Vein endothelial cell (primary cell): Measurements from ENCODE around the gene NUP85. TPM values are rescaled to one million over a fixed set of nuclear protein-coding genes. Genes with fewer than 3 reads are reported as not detected.

Source experiments
- total RNA-seq: library from RNA; depleted of rRNA; stranded (reverse); fragments of >200 nt; gene quantifications from 2 replicates; pipeline ENCODE4 v1.2.3, GENCODE V29; 2012

Gene NUP85, protein sequence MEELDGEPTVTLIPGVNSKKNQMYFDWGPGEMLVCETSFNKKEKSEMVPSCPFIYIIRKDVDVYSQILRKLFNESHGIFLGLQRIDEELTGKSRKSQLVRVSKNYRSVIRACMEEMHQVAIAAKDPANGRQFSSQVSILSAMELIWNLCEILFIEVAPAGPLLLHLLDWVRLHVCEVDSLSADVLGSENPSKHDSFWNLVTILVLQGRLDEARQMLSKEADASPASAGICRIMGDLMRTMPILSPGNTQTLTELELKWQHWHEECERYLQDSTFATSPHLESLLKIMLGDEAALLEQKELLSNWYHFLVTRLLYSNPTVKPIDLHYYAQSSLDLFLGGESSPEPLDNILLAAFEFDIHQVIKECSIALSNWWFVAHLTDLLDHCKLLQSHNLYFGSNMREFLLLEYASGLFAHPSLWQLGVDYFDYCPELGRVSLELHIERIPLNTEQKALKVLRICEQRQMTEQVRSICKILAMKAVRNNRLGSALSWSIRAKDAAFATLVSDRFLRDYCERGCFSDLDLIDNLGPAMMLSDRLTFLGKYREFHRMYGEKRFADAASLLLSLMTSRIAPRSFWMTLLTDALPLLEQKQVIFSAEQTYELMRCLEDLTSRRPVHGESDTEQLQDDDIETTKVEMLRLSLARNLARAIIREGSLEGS
- total RNA-seq, result 39.8 and 59.0 TPM in 2 replicates

DNA sequence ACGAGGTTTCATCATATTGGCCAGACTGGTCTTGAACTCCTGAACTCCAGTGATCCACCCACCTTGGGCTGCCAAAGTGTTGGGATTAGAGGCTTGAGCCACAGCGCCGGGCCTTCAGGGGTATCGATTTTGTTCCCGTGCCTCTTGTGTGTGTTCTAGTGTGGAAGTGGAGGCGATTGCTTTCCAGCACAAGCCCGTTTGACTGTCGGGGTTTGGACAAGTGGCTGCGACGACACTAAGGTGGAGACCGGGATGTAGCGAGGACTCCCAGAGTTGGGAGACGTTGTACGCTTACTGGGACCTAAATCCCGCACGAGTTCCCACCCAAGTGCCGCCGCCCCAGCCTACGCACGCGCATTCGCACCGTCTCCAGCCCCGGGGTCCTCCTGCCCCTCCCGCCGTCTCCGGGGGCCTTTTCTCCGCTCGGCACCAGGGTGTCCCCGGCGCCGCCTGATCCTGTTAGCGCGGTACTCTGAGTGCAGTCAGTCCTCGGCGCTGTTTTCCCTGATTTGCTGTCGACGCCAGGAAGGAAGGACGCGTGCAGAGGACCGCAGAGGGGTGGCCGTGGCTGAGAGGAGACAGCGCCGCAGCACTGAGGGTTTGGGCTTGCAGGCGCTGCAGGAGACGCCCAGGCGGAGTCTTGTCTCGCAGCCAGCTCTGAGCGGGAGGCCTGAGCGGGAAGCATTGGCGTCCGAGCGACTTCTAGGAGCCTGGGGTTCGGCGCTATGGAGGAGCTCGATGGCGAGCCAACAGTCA lies at the start of gene NUP85:
NUP85 (plus strand) TSS at position 643 of the 756 bp plus-strand sequence; CDS start at position 726, 83 bp downstream.

DNA sequence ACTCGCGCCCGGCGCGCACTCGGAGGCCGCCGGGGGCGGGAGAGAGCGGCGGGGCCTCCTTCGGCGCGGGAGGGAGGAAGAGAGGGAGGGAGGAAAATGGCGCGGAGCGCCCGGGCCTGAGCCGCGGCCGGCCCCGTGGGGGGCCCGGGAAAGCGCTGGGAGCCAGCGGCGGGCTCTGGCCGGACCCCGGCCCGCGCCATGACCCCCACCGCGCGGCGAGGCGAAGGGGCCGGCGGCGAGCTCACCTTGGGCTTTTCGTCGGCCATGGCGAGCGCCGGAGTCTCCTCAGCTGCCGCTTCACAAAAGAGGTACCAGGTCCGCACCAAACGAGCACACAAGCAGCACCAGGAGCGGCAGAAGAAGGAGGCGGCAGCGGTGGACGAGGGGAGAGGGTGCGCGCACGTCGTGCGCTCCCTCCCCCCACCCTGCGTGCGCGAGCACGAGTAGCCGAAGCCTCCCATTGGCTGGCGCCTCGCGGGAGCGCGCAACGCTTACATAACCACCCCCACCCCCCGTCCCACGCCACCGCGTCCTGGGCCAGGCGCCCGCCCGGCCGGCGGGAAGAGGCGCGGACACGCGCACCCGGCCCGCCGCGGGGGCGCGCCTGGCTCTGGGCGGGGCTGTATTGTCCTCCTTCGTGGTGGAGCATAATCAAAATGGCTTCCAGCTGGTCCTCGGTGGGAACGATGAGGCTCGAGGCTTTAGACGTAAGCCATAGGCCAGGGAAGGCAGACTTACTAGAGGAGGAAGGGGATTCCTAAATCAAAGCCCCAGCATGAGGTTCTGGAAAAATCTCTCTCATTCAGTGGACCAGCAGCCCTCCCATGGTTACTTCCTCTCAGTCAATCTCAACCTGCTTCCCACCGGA lies 22.7 kb upstream of the NUP85 start, which contains the start of gene SUMO2:
SUMO2 (minus strand) TSS at position 391 of the 868 bp plus-strand sequence; CDS start at position 266, 125 bp downstream.

DNA sequence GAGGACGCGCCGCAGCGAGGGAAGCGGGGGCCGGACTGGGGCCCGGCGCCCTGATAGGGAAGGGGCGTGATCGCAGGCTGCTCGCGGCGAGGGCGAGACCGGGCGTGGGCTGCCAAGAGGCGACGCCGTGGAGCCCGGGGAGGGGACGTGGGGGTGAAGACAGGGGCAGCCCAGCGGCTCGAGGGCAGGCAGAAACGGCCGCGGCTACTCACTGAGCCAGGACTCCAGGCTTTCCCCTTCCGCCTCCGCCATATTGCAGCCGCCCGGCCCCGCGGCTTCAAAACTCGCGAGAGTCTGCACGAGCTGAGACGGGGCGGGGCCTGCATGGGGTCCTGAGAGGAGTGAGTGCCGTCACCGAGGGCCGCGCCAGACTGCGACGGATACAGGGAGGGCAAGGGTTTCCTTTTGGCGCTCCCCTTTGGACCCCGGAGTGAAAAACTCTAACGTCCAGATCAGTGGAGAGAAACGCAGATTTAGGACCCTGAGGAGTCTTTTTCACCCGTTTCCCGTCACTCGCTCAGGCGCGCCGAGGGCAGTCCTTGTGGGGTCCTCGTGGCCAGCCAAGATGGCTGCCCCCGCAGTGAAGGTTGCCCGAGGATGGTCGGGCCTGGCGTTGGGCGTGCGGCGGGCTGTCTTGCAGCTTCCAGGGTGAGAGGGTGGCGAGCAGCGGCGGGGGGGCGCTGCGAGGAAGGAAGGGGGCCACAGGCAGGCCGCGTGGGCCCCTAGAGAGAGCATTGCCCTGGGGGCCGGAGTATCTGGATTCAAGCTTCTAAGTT lies 56.0 kb downstream of the NUP85 start, which contains the start of the genes GGA3 and MRPS7:
GGA3 (minus strand) TSS at position 271 of the 776 bp plus-strand sequence; CDS start at position 252, 19 bp downstream.
MRPS7 (plus strand) TSS at position 544 of the 776 bp plus-strand sequence; CDS start at position 566, 22 bp downstream.

DNA sequence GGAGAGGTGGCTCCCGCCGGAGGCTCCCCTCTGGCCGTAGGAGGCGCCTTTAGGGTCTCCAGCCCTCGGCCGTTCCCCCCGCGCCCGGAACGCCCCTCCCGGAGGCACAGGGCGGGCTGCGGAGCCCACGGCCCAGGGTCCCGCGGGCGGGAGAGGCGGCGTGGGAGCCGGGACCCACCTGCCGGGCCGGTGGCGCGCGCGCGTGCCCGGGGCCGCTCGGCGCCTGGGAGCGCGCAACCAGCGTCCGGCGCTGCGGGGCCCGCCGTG lies 65.4 kb downstream of the NUP85 start, which contains the start of gene MIF4GD:
MIF4GD (minus strand) TSS at position 266 of the 267 bp plus-strand sequence. CDS start 1,036 bp downstream, outside the sequence.

Other genes starting within 250 kb of the NUP85 start
- gene HID1, start 232.9 kb upstream of the NUP85 start, total RNA-seq, result 38.4 and 39.8 TPM in 2 replicates
- 26.1 and 27.1 TPM in 2 replicates for gene CDR2L, start 218.0 kb upstream of the NUP85 start, total RNA-seq
- gene MRPL58, start 193.0 kb upstream of the NUP85 start, total RNA-seq, result 27.8 and 36.3 TPM in 2 replicates
- gene ATP5PD, start 158.7 kb upstream of the NUP85 start, total RNA-seq, result 221 and 231 TPM in 2 replicates
- gene KCTD2, start 158.5 kb upstream of the NUP85 start, total RNA-seq, result 17.3 and 19.7 TPM in 2 replicates
- gene SLC16A5, start 117.7 kb upstream of the NUP85 start, total RNA-seq, result 12.0 and 23.8 TPM in 2 replicates
- 4.1 and 4.6 TPM in 2 replicates for gene ARMC7, start 95.7 kb upstream of the NUP85 start, total RNA-seq
- 31.2 and 38.9 TPM in 2 replicates for gene NT5C, start 73.9 kb upstream of the NUP85 start, total RNA-seq
- gene JPT1, start 51.2 kb upstream of the NUP85 start, total RNA-seq, result 264 and 322 TPM in 2 replicates
- gene SUMO2, start 22.7 kb upstream of the NUP85 start, total RNA-seq, result 96.8 and 106 TPM in 2 replicates
- gene GGA3, start 55.9 kb downstream of the NUP85 start, total RNA-seq, result 18.6 and 20.5 TPM in 2 replicates
- gene MRPS7, start 56.2 kb downstream of the NUP85 start, total RNA-seq, result 75.5 and 79.7 TPM in 2 replicates
- gene MIF4GD, start 65.6 kb downstream of the NUP85 start, total RNA-seq, result 11.6 and 13.7 TPM in 2 replicates
- 10.1 and 13.5 TPM in 2 replicates for gene SLC25A19, start 83.8 kb downstream of the NUP85 start, total RNA-seq
- 105 and 113 TPM in 2 replicates for gene GRB2, start 200.0 kb downstream of the NUP85 start, total RNA-seq